ENCODE results near the gene MEN1. TPM values are rescaled to one million over a fixed set of nuclear protein-coding genes. Genes with fewer than 3 reads are reported as not detected.

The MEN1 gene
- total and polyA plus RNA-seq, 9 of the 15 experiments (the other 6 are each of a cell fraction or from before 2014, with no cell fraction given): 3.4 to 57.2 (median 19.3) TPM

- TF ChIP-seq ZNF518B (CRISPR knock-in tag; IDR thresholded peaks at IDR 0.05) (no peak), SNIP1 (IDR thresholded peaks at IDR 0.05; ENCODE audit: low read depth) (no peak), FOXM1 (IDR thresholded peaks at IDR 0.05; ENCODE audit: low read depth) (no peak), FOXM1 (CRISPR knock-in tag; IDR thresholded peaks at IDR 0.05; ENCODE audit: low read depth) (no peak), ZNF76 (CRISPR knock-in tag; IDR thresholded peaks at IDR 0.05; ENCODE audit: borderline replicate concordance) (no peak), CBFA2T3 (IDR thresholded peaks at IDR 0.05) (peak; percentile 47; the same call in 1 of the 2 replicates), NCOR1 (IDR thresholded peaks at IDR 0.05) (no peak), LCOR (CRISPR knock-in tag; IDR thresholded peaks at IDR 0.05) (no peak), RBM22 (IDR thresholded peaks at IDR 0.05; ENCODE audit: low read depth, low read length, poor library complexity, severe bottlenecking) (no peak), ZNF75A (CRISPR knock-in tag; IDR thresholded peaks at IDR 0.05) (no peak), HOXB6 (CRISPR knock-in tag; IDR thresholded peaks at IDR 0.05; ENCODE audit: borderline replicate concordance) (no peak), RCOR1 (IDR thresholded peaks at IDR 0.05; ENCODE audit: borderline replicate concordance in 1 of 2, low read depth in 2 of 2, low read length in 2 of 2) (peak in 1 of 2 experiments; percentile 78; a peak in 2 of 4 replicates), SIX5 (IDR thresholded peaks at IDR 0.05; ENCODE audit: borderline replicate concordance in 1 of 2, insufficient read depth in 1 of 2, low read depth in 1 of 2, low read length in 2 of 2) (no peak), SAP30 (IDR thresholded peaks at IDR 0.05; ENCODE audit: borderline replicate concordance, insufficient read depth, low read depth, low read length, poor library complexity, severe bottlenecking) (no peak), DPF2 (IDR thresholded peaks at IDR 0.05) (peak; percentile 52), NR2C1 (IDR thresholded peaks at IDR 0.05) (no peak), NR2C1 (tag; IDR thresholded peaks at IDR 0.05) (no peak), MEF2A (IDR thresholded peaks at IDR 0.05; ENCODE audit: control insufficient read depth, low read depth, low read length) (no peak), ZNF133 (CRISPR knock-in tag; IDR thresholded peaks at IDR 0.05) (no peak), JUND (IDR thresholded peaks at IDR 0.05; ENCODE audit: borderline replicate concordance, low read depth, low read length) (peak; percentile 75; the same call in 1 of the 2 replicates), JUND (tag; IDR thresholded peaks at IDR 0.05; ENCODE audit: borderline replicate concordance, low read depth, low read length) (peak; percentile 49; the same call in 1 of the 3 replicates), AFF1 (IDR thresholded peaks at IDR 0.05; ENCODE audit: low read depth in 1 of 2, partially characterized antibody in 2 of 2) (no peak), ZNF282 (CRISPR knock-in tag; IDR thresholded peaks at IDR 0.05) (no peak)
These were observed 4.4 kb upstream of the MEN1 start (continued) for GRCh38 chr11:64814712-64815187.
